ENCODE measurements around the gene MRC1.

Gene MRC1

DNA sequence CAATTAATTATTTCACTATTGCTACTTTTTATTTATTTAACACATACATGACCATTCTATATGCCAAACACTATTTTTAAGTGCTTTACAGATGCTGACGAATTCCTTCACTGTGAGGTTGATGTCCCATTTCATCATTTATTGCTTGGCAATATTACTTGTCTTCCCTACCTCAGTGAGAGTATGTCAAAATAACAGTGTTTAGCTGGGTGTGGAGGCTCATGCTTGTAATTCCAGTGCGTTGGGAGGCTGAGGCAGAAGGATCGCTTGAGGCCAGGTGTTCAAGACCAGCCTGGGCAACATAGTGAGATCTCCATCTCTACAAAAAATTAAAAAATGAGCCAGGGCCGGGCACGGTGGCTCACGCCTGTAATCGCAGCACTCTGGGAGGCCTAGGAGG lies 19.8 kb upstream of the MRC1 start:
- no peak overlapping the region for H2BK5ac ChIP-seq (ENCODE audit: low read depth, low read length, poor library complexity, severe bottlenecking)
- H3K27ac ChIP-seq (ENCODE audit: low read length, poor library complexity, severe bottlenecking): no peak overlapping the region
- H3K4me3 ChIP-seq (ENCODE audit: insufficient read depth in 1 of 2, low read depth in 1 of 2, low read length in 2 of 2): no peak overlapping the region
- no peak overlapping the region for H3K14ac ChIP-seq (ENCODE audit: low read length in 2 of 2)
- H3K18ac ChIP-seq (ENCODE audit: low read depth in 1 of 2, low read length in 2 of 2): no peak overlapping the region
- H3K23ac ChIP-seq (ENCODE audit: low read length in 2 of 2): no peak overlapping the region
- H2BK120ac ChIP-seq (ENCODE audit: low read depth, low read length): no peak overlapping the region
- no peak overlapping the region for H4K91ac ChIP-seq (ENCODE audit: low read length)
- H3K4me2 ChIP-seq (ENCODE audit: low read length, poor library complexity, severe bottlenecking): no peak overlapping the region
- no peaks in the 10 kb centered on the region for H3K27me3 ChIP-seq (ENCODE audit: control insufficient read depth in 1 of 2, insufficient read depth in 1 of 2, low read length in 2 of 2)
- H2AFZ ChIP-seq (ENCODE audit: low read depth, low read length): no peak overlapping the region
- H3K79me1 ChIP-seq (replicated peaks; ENCODE audit: low read length, poor library complexity, severe bottlenecking): no peaks in the 10 kb centered on the region
- no peak overlapping the region for H2BK12ac ChIP-seq (ENCODE audit: low read length in 2 of 2)
- WGBS: 92% methylated on average over 6 of the region's 7 CpGs
- H3K4me1 ChIP-seq (ENCODE audit: control insufficient read depth, insufficient read depth, low read depth, low read length): peaks cover 4% of the 10 kb centered on the region
- no peak for DNase-seq
- no peak overlapping the region for H3K9ac ChIP-seq (ENCODE audit: low read length)
- H2AK5ac ChIP-seq (ENCODE audit: low read length, severe bottlenecking): no peak overlapping the region
- H3K9me3 ChIP-seq (ENCODE audit: control insufficient read depth, low read length): no peaks in the 10 kb centered on the region
- no peaks in the 10 kb centered on the region for H3K36me3 ChIP-seq (ENCODE audit: control insufficient read depth in 1 of 2, insufficient read depth in 2 of 2, low read depth in 1 of 2, low read length in 2 of 2)
- no peak overlapping the region for H3K4ac ChIP-seq (ENCODE audit: low read depth in 1 of 2, low read length in 2 of 2)
- no peak overlapping the region for H4K8ac ChIP-seq (ENCODE audit: low read length)
- H2BK15ac ChIP-seq (ENCODE audit: low read depth, poor library complexity, severe bottlenecking): no peak overlapping the region

DNA sequence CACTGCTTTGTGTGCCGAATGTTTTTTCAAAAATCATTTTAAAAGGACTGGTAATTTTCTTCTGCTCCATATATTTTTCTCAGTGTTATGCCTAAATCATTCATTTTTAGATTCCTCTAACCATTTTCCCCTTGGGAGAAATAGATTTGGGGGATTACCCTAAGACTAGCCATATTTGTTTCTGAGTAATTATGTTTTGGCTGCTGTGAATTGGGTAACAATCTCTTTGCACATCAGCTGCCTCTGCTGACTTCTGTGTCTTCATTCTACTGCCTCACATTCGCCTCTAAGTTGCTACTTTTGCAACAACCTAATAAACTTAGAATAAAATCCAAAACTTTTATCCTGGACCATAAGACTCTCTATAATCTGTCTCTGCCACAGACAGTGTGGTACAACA lies 18.5 kb upstream of the MRC1 start:
- no peaks in the 10 kb centered on the region for H3K79me1 ChIP-seq (replicated peaks; ENCODE audit: low read length, poor library complexity, severe bottlenecking)
- H2AFZ ChIP-seq (ENCODE audit: low read depth, low read length): no peak overlapping the region
- H2BK15ac ChIP-seq (ENCODE audit: low read depth, poor library complexity, severe bottlenecking): no peak overlapping the region
- DNase-seq: no peak
- H3K14ac ChIP-seq (ENCODE audit: low read length in 2 of 2): no peak overlapping the region
- 89% methylated on average over 1 of the region's 2 CpGs for WGBS
- no peak overlapping the region for H3K4me3 ChIP-seq (ENCODE audit: insufficient read depth in 1 of 2, low read depth in 1 of 2, low read length in 2 of 2)
- H2BK120ac ChIP-seq (ENCODE audit: low read depth, low read length): no peak overlapping the region
- no peak overlapping the region for H3K23ac ChIP-seq (ENCODE audit: low read length in 2 of 2)
- H3K36me3 ChIP-seq (ENCODE audit: control insufficient read depth in 1 of 2, insufficient read depth in 2 of 2, low read depth in 1 of 2, low read length in 2 of 2): no peaks in the 10 kb centered on the region
- no peaks in the 10 kb centered on the region for H3K9me3 ChIP-seq (ENCODE audit: control insufficient read depth, low read length)
- no peak overlapping the region for H3K18ac ChIP-seq (ENCODE audit: low read depth in 1 of 2, low read length in 2 of 2)
- H2AK5ac ChIP-seq (ENCODE audit: low read length, severe bottlenecking): no peak overlapping the region
- no peak overlapping the region for H3K27ac ChIP-seq (ENCODE audit: low read length, poor library complexity, severe bottlenecking)
- H3K9ac ChIP-seq (ENCODE audit: low read length): no peak overlapping the region
- no peak overlapping the region for H4K91ac ChIP-seq (ENCODE audit: low read length)
- H2BK5ac ChIP-seq (ENCODE audit: low read depth, low read length, poor library complexity, severe bottlenecking): no peak overlapping the region
- H3K4me1 ChIP-seq (ENCODE audit: control insufficient read depth, insufficient read depth, low read depth, low read length): peaks cover 4% of the 10 kb centered on the region
- no peak overlapping the region for H4K8ac ChIP-seq (ENCODE audit: low read length)
- H3K4me2 ChIP-seq (ENCODE audit: low read length, poor library complexity, severe bottlenecking): no peak overlapping the region
- H3K4ac ChIP-seq (ENCODE audit: low read depth in 1 of 2, low read length in 2 of 2): no peak overlapping the region
- H2BK12ac ChIP-seq (ENCODE audit: low read length in 2 of 2): no peak overlapping the region
- no peaks in the 10 kb centered on the region for H3K27me3 ChIP-seq (ENCODE audit: control insufficient read depth in 1 of 2, insufficient read depth in 1 of 2, low read length in 2 of 2)

DNA sequence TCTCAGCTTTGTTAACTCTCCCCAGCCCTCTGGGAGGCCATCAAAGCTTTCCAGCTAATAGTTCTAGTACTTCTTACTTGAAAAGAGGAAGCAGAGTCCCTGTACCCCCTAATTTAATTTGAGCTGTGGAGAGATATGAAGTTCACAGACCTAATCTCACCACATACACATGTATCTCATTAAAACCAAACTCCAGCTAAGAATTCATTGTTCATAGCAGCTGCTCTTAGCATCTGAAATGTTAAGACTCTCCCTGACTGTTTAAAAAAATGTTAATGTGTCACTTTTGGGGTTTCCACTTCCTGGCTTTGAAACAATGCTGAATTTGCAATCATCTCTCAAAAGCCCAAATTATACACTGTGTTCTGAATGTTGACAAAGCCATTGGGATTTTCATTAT lies 16.2 kb upstream of the MRC1 start:
- Histone ChIP-seq H3K14ac (ENCODE audit: low read length in 2 of 2) (no peak overlapping the region), H4K8ac (ENCODE audit: low read length) (no peak overlapping the region), H2AFZ (ENCODE audit: low read depth, low read length) (no peak overlapping the region), H3K23ac (ENCODE audit: low read length in 2 of 2) (no peak overlapping the region), H3K4me2 (ENCODE audit: low read length, poor library complexity, severe bottlenecking) (no peak overlapping the region), H4K91ac (ENCODE audit: low read length) (no peak overlapping the region), H3K79me1 (replicated peaks; ENCODE audit: low read length, poor library complexity, severe bottlenecking) (no peaks in the 10 kb centered on the region), H3K27me3 (ENCODE audit: control insufficient read depth in 1 of 2, insufficient read depth in 1 of 2, low read length in 2 of 2) (no peaks in the 10 kb centered on the region), H3K9ac (ENCODE audit: low read length) (no peak overlapping the region), H3K18ac (ENCODE audit: low read depth in 1 of 2, low read length in 2 of 2) (no peak overlapping the region), H3K4me1 (ENCODE audit: control insufficient read depth, insufficient read depth, low read depth, low read length) (no peaks in the 10 kb centered on the region), H3K36me3 (ENCODE audit: control insufficient read depth in 1 of 2, insufficient read depth in 2 of 2, low read depth in 1 of 2, low read length in 2 of 2) (no peaks in the 10 kb centered on the region), H3K4ac (ENCODE audit: low read depth in 1 of 2, low read length in 2 of 2) (no peak overlapping the region), H3K4me3 (ENCODE audit: insufficient read depth in 1 of 2, low read depth in 1 of 2, low read length in 2 of 2) (no peak overlapping the region), H2BK12ac (ENCODE audit: low read length in 2 of 2) (no peak overlapping the region), H2BK5ac (ENCODE audit: low read depth, low read length, poor library complexity, severe bottlenecking) (no peak overlapping the region), H2BK120ac (ENCODE audit: low read depth, low read length) (no peak overlapping the region), H2AK5ac (ENCODE audit: low read length, severe bottlenecking) (no peak overlapping the region), H2BK15ac (ENCODE audit: low read depth, poor library complexity, severe bottlenecking) (no peak overlapping the region), H3K9me3 (ENCODE audit: control insufficient read depth, low read length) (no peaks in the 10 kb centered on the region), H3K27ac (ENCODE audit: low read length, poor library complexity, severe bottlenecking) (no peak overlapping the region)
- DNase-seq: no peak

GRCh38 chr10:17793823-17794644 lies 15.1 kb upstream of the MRC1 start:
- Histone ChIP-seq H3K4me3 (ENCODE audit: insufficient read depth in 1 of 2, low read depth in 1 of 2, low read length in 2 of 2) (no peak overlapping the region), H3K79me1 (replicated peaks; ENCODE audit: low read length, poor library complexity, severe bottlenecking) (no peaks in the 10 kb centered on the region), H3K4me1 (ENCODE audit: control insufficient read depth, insufficient read depth, low read depth, low read length) (no peaks in the 10 kb centered on the region), H3K23ac (ENCODE audit: low read length in 2 of 2) (no peak overlapping the region), H2AK5ac (ENCODE audit: low read length, severe bottlenecking) (no peak overlapping the region), H3K18ac (ENCODE audit: low read depth in 1 of 2, low read length in 2 of 2) (no peak overlapping the region), H2BK5ac (ENCODE audit: low read depth, low read length, poor library complexity, severe bottlenecking) (no peak overlapping the region), H3K27me3 (ENCODE audit: control insufficient read depth in 1 of 2, insufficient read depth in 1 of 2, low read length in 2 of 2) (no peaks in the 10 kb centered on the region), H3K9me3 (ENCODE audit: control insufficient read depth, low read length) (no peaks in the 10 kb centered on the region), H3K4ac (ENCODE audit: low read depth in 1 of 2, low read length in 2 of 2) (no peak overlapping the region), H2BK15ac (ENCODE audit: low read depth, poor library complexity, severe bottlenecking) (no peak overlapping the region), H3K9ac (ENCODE audit: low read length) (no peak overlapping the region), H2BK120ac (ENCODE audit: low read depth, low read length) (no peak overlapping the region), H4K8ac (ENCODE audit: low read length) (no peak overlapping the region), H3K14ac (ENCODE audit: low read length in 2 of 2) (no peak overlapping the region), H3K27ac (ENCODE audit: low read length, poor library complexity, severe bottlenecking) (no peak overlapping the region), H3K4me2 (ENCODE audit: low read length, poor library complexity, severe bottlenecking) (no peak overlapping the region), H2BK12ac (ENCODE audit: low read length in 2 of 2) (no peak overlapping the region), H2AFZ (ENCODE audit: low read depth, low read length) (no peak overlapping the region), H4K91ac (ENCODE audit: low read length) (no peak overlapping the region), H3K36me3 (ENCODE audit: control insufficient read depth in 1 of 2, insufficient read depth in 2 of 2, low read depth in 1 of 2, low read length in 2 of 2) (no peaks in the 10 kb centered on the region)
- 78% methylated on average over 6 of the region's 6 CpGs for WGBS
- no peak for DNase-seq

Measured in mesenchymal stem cell (in vitro differentiated cells and primary cell).